Hematopoietic multipotent progenitor cell treated with erythropoietin and hydrocortisone succinate and interleukin-3 and kit ligand, for 15 days (in vitro differentiated cells): ENCODE data around the gene PLA1A.
A peak's percentile ranks its signal among the peaks of the same experiment; 100 is the strongest.
"Not testable (repeated sequence)": the region's sequence is repeated elsewhere in the genome, so short reads cannot be mapped to it uniquely, and the experiment has no call there.

ENCODE experiments used
- DNase-seq: peaks from one replicate; pipeline ENCODE4 v3.0.0-alpha.2; 2015; ENCODE audit warnings: low spot score

PLA1A gene

GRCh38 chr3:119597548-119598288 lies at the start of gene PLA1A:
Gene PLA1A, plus strand, starts transcription at chr3:119597885. Its CDS starts 29 bp downstream, at chr3:119597914.
- DNase-seq, result no peak

GRCh38 chr3:119548341-119548740 lies 49.3 kb upstream of the PLA1A start:
- no peak for DNase-seq

- DNase-seq, result no peak
These were observed 47.3 kb upstream of the PLA1A start for GRCh38 chr3:119550192-119550910.

GRCh38 chr3:119551598-119551997 lies 46.1 kb upstream of the PLA1A start:
- DNase-seq, result no peak

GRCh38 chr3:119552928-119553327 lies 44.8 kb upstream of the PLA1A start:
- DNase-seq, result not testable (repeated sequence)

GRCh38 chr3:119553823-119554415 lies 43.8 kb upstream of the PLA1A start:
- no peak for DNase-seq

GRCh38 chr3:119555309-119555735 lies 42.4 kb upstream of the PLA1A start:
- DNase-seq, result no peak

GRCh38 chr3:119555929-119556328 lies 41.8 kb upstream of the PLA1A start:
- DNase-seq, result no peak

- no peak for DNase-seq
These were observed 40.4 kb upstream of the PLA1A start for GRCh38 chr3:119557192-119557876.

GRCh38 chr3:119557877-119558269 lies 39.8 kb upstream of the PLA1A start:
- peak; percentile 63 for DNase-seq

GRCh38 chr3:119558626-119559317 lies 38.9 kb upstream of the PLA1A start:
- peak; percentile 30 for DNase-seq

- DNase-seq, result peak; percentile 74
These were observed 38.2 kb upstream of the PLA1A start, which contains the start of gene CD80 for GRCh38 chr3:119559441-119559963. Gene CD80, minus strand, starts transcription at chr3:119559614. Its CDS starts 1,886 bp downstream, at chr3:119557728.

- no peak for DNase-seq
These were observed 37.5 kb upstream of the PLA1A start for GRCh38 chr3:119560160-119560559.

GRCh38 chr3:119562307-119562961 lies 35.3 kb upstream of the PLA1A start:
- DNase-seq, result no peak

GRCh38 chr3:119563334-119563733 lies 34.4 kb upstream of the PLA1A start:
- not testable (repeated sequence) for DNase-seq

GRCh38 chr3:119569156-119569555 lies 28.5 kb upstream of the PLA1A start:
- DNase-seq, result no peak

- DNase-seq, result no peak
These were observed 27.5 kb upstream of the PLA1A start for GRCh38 chr3:119570229-119570628.

- no peak for DNase-seq
These were observed 26.5 kb upstream of the PLA1A start for GRCh38 chr3:119571230-119571629.

GRCh38 chr3:119571688-119572087 lies 26.0 kb upstream of the PLA1A start:
- DNase-seq, result no peak

GRCh38 chr3:119575507-119575906 lies 22.2 kb upstream of the PLA1A start:
- DNase-seq, result no peak
